ENCODE results near the gene VRK1. TPM values are rescaled to one million over a fixed set of nuclear protein-coding genes. Genes with fewer than 3 reads are reported as not detected.

Gene VRK1
- total RNA-seq, 1 donor from 2014 or later, result 9.3 TPM

- no peak overlapping the region for H3K27ac Mint-ChIP-seq (ENCODE audit: unreplicated experiment)
- TF ChIP-seq CTCF (IDR thresholded peaks at IDR 0.05), result no peak
- no peak for DNase-seq (ENCODE audit: low spot score)
- H3K9me3 Mint-ChIP-seq (ENCODE audit: low read depth), result peaks cover 25% of the 10 kb centered on the region
- H3K4me3 Mint-ChIP-seq (ENCODE audit: unreplicated experiment), result no peak overlapping the region
- H3K27me3 Mint-ChIP-seq (ENCODE audit: low read depth), result no peaks in the 10 kb centered on the region
- no peaks in the 10 kb centered on the region for H3K36me3 Mint-ChIP-seq (ENCODE audit: low read depth)
- no peaks in the 10 kb centered on the region for H3K4me1 Mint-ChIP-seq (ENCODE audit: low read depth)
These were observed 122.8 kb downstream of the VRK1 start for GRCh38 chr14:96920023-96920422.

DNA sequence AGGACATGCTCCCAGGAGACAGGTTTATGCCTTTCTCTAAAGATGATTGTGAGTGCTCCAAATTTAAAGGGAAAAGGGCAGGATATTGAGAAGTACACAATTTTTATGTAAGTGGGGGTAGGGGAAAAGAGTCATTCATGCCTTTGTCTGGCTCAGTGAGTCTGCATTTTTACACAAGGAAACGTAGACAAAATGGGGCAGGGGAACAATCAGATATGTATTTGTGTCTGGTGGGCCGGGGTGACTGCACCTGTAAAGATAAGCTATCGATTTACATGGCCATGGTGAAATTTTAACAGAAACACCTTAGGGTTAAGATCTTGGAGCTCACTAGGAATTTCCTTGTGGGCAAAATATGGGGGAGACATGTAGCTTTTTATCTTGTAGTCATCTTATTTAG is 123.6 kb downstream of the VRK1 start:
- no peaks in the 10 kb centered on the region for H3K27me3 Mint-ChIP-seq (ENCODE audit: low read depth)

GRCh38 chr14:96922986-96923385 is 125.8 kb downstream of the VRK1 start:
- Mint-ChIP-seq H3K4me1 (ENCODE audit: low read depth) (no peaks in the 10 kb centered on the region), H3K27me3 (ENCODE audit: low read depth) (no peaks in the 10 kb centered on the region), H3K36me3 (ENCODE audit: low read depth) (no peaks in the 10 kb centered on the region), H3K4me3 (ENCODE audit: unreplicated experiment) (no peak overlapping the region), H3K9me3 (ENCODE audit: low read depth) (peaks cover 23% of the 10 kb centered on the region), H3K27ac (ENCODE audit: unreplicated experiment) (no peak overlapping the region)
- no peak for TF ChIP-seq CTCF (IDR thresholded peaks at IDR 0.05)
- DNase-seq (ENCODE audit: low spot score), result no peak

More for the DNA sequence above, 123.6 kb downstream of the VRK1 start:
- TF ChIP-seq CTCF (IDR thresholded peaks at IDR 0.05), result no peak
- Mint-ChIP-seq H3K4me3 (ENCODE audit: unreplicated experiment) (no peak overlapping the region), H3K36me3 (ENCODE audit: low read depth) (no peaks in the 10 kb centered on the region), H3K9me3 (ENCODE audit: low read depth) (peaks cover 23% of the 10 kb centered on the region), H3K4me1 (ENCODE audit: low read depth) (no peaks in the 10 kb centered on the region), H3K27ac (ENCODE audit: unreplicated experiment) (no peak overlapping the region)
- DNase-seq (ENCODE audit: low spot score), result no peak

DNA sequence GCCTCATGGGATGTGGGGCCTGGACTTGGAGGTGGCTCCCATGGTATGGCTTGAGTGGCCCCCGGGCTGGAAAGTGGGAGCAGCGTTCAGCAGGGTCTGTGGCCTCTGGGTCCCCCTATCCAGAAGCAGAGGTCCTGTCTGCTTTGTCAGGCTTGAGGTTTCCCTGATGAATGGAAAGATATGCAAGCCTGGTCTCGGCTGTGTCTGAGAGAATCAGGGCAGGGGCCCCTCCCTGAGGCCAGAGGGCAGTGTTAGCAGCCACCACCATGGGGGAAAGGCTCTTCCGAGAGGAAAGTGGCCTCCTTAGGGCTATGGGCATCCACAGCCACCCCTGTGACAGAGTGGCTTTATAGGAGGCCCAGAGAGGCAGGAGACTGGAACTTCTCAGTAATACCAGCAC is 128.2 kb downstream of the VRK1 start:
- Mint-ChIP-seq H3K4me1 (ENCODE audit: low read depth) (no peaks in the 10 kb centered on the region), H3K9me3 (ENCODE audit: low read depth) (peaks cover 23% of the 10 kb centered on the region), H3K36me3 (ENCODE audit: low read depth) (no peaks in the 10 kb centered on the region), H3K27me3 (ENCODE audit: low read depth) (no peaks in the 10 kb centered on the region), H3K27ac (ENCODE audit: unreplicated experiment) (no peak overlapping the region), H3K4me3 (ENCODE audit: unreplicated experiment) (no peak overlapping the region)
- TF ChIP-seq CTCF (IDR thresholded peaks at IDR 0.05), result no peak
- no peak for DNase-seq (ENCODE audit: low spot score)

GRCh38 chr14:96926001-96926400 is 128.8 kb downstream of the VRK1 start:
- TF ChIP-seq CTCF (IDR thresholded peaks at IDR 0.05), result no peak
- DNase-seq (ENCODE audit: low spot score), result no peak
- Mint-ChIP-seq H3K27me3 (ENCODE audit: low read depth) (no peaks in the 10 kb centered on the region), H3K4me3 (ENCODE audit: unreplicated experiment) (no peak overlapping the region), H3K4me1 (ENCODE audit: low read depth) (no peaks in the 10 kb centered on the region), H3K27ac (ENCODE audit: unreplicated experiment) (no peak overlapping the region), H3K9me3 (ENCODE audit: low read depth) (peaks cover 19% of the 10 kb centered on the region), H3K36me3 (ENCODE audit: low read depth) (no peaks in the 10 kb centered on the region)
